ENCODE measurements around the gene NSUN6. TPM values are rescaled to one million over a fixed set of nuclear protein-coding genes. Genes with fewer than 3 reads are reported as not detected.

NSUN6 gene
- total and polyA plus RNA-seq, 4 donors = 16.3 to 47.6 (median 25.0) TPM

DNA sequence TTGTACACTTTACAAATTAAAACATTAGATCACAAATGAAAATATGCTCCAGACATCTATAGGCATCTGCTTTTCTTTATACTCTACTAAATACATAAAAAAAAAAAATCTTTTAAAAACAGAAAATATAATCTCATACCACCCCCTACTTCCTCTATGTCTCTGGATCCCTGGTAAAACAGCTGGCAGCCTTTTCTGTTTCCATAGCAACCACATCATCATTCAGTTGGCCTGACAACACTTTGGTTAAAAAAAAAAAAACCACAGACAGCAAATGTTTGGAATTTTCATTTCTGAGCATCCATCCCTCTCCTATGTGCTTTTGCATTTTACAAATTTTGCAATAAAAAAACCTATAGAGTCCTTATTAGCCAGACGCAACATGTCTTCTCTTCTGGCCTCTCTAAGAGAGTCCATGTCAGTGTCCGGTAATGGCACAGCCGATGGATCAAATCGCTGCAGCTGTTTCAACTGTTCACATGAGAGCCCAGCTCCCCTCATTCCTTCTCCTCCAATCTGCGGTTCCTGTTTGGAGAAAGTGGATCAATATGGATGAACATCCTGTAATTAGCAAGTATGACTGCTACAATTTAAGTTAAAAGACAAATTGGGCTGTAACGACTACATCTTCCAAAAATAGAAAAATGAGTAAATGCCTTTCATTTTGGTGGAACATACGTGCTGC lies 105.6 kb downstream of the NSUN6 start:
- DNase-seq (ENCODE audit: low spot score) = no peak
- no peaks in the 10 kb centered on the region for H3K4me1 ChIP-seq (ENCODE audit: control insufficient read depth in 4 of 4, insufficient read depth in 4 of 4, low read length in 3 of 4)
- peaks cover 11 to 62% (median 50%) of the 10 kb centered on the region in 4 donors for H3K36me3 ChIP-seq (ENCODE audit: control insufficient read depth in 4 of 4, insufficient read depth in 3 of 4, low read depth in 1 of 4, low read length in 3 of 4)
- H3K4me3 ChIP-seq (ENCODE audit: low read depth in 1 of 3, low read length in 3 of 3) = no peak overlapping the region
- no peak for TF ChIP-seq FOXA2 (IDR thresholded peaks at IDR 0.05)
- TF ChIP-seq YY1 (IDR thresholded peaks at IDR 0.05) = no peak
- no peaks in the 10 kb centered on the region for H3K27me3 ChIP-seq (ENCODE audit: control insufficient read depth in 4 of 4, insufficient read depth in 4 of 4, low read length in 3 of 4)
- H3K9ac ChIP-seq (ENCODE audit: low read depth in 1 of 2, low read length in 2 of 2) = no peak overlapping the region
- WGBS = 94% methylated on average over 7 of the region's 7 CpGs
- H3K9me3 ChIP-seq (ENCODE audit: control insufficient read depth in 4 of 4, low read length in 3 of 4) = no peaks in the 10 kb centered on the region
- no peak overlapping the region for H3K27ac ChIP-seq (ENCODE audit: low read depth in 1 of 2, low read length in 2 of 2)

DNA sequence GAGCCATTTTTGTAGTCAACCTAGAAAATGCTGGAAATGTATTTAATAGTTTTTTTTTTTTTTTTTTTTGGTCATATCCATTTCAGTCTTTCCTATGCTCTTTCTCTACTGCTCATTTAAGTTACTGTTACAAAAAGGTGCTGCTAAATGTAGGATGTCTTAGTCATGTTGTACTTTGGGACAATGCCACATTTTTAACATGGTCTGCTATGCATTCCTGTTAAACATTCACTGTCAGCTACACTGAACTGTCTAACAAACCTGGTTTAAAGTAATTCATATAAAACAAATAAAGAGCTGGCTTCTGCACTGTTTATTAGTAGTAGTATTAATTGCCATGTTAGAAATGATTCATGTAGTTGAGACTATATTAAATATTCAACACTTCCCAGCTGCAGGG lies 108.6 kb downstream of the NSUN6 start:
- Histone ChIP-seq H3K36me3 (ENCODE audit: control insufficient read depth in 4 of 4, insufficient read depth in 3 of 4, low read depth in 1 of 4, low read length in 3 of 4) (peaks cover 17 to 68% (median 56%) of the 10 kb centered on the region in 4 donors), H3K27ac (ENCODE audit: low read depth in 1 of 2, low read length in 2 of 2) (no peak overlapping the region), H3K27me3 (ENCODE audit: control insufficient read depth in 4 of 4, insufficient read depth in 4 of 4, low read length in 3 of 4) (no peaks in the 10 kb centered on the region), H3K9me3 (ENCODE audit: control insufficient read depth in 4 of 4, low read length in 3 of 4) (no peaks in the 10 kb centered on the region), H3K4me1 (ENCODE audit: control insufficient read depth in 4 of 4, insufficient read depth in 4 of 4, low read length in 3 of 4) (no peaks in the 10 kb centered on the region), H3K4me3 (ENCODE audit: low read depth in 1 of 3, low read length in 3 of 3) (no peak overlapping the region), H3K9ac (ENCODE audit: low read depth in 1 of 2, low read length in 2 of 2) (no peak overlapping the region)
- DNase-seq (ENCODE audit: low spot score) = no peak
- TF ChIP-seq, protein P1, sequence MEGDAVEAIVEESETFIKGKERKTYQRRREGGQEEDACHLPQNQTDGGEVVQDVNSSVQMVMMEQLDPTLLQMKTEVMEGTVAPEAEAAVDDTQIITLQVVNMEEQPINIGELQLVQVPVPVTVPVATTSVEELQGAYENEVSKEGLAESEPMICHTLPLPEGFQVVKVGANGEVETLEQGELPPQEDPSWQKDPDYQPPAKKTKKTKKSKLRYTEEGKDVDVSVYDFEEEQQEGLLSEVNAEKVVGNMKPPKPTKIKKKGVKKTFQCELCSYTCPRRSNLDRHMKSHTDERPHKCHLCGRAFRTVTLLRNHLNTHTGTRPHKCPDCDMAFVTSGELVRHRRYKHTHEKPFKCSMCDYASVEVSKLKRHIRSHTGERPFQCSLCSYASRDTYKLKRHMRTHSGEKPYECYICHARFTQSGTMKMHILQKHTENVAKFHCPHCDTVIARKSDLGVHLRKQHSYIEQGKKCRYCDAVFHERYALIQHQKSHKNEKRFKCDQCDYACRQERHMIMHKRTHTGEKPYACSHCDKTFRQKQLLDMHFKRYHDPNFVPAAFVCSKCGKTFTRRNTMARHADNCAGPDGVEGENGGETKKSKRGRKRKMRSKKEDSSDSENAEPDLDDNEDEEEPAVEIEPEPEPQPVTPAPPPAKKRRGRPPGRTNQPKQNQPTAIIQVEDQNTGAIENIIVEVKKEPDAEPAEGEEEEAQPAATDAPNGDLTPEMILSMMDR (IDR thresholded peaks at IDR 0.05; ENCODE audit: low read depth, low read length, missing input control) = no peak
- no peak for TF ChIP-seq RAD21 (IDR thresholded peaks at IDR 0.05)
- TF ChIP-seq, protein P2, sequence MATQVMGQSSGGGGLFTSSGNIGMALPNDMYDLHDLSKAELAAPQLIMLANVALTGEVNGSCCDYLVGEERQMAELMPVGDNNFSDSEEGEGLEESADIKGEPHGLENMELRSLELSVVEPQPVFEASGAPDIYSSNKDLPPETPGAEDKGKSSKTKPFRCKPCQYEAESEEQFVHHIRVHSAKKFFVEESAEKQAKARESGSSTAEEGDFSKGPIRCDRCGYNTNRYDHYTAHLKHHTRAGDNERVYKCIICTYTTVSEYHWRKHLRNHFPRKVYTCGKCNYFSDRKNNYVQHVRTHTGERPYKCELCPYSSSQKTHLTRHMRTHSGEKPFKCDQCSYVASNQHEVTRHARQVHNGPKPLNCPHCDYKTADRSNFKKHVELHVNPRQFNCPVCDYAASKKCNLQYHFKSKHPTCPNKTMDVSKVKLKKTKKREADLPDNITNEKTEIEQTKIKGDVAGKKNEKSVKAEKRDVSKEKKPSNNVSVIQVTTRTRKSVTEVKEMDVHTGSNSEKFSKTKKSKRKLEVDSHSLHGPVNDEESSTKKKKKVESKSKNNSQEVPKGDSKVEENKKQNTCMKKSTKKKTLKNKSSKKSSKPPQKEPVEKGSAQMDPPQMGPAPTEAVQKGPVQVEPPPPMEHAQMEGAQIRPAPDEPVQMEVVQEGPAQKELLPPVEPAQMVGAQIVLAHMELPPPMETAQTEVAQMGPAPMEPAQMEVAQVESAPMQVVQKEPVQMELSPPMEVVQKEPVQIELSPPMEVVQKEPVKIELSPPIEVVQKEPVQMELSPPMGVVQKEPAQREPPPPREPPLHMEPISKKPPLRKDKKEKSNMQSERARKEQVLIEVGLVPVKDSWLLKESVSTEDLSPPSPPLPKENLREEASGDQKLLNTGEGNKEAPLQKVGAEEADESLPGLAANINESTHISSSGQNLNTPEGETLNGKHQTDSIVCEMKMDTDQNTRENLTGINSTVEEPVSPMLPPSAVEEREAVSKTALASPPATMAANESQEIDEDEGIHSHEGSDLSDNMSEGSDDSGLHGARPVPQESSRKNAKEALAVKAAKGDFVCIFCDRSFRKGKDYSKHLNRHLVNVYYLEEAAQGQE (IDR thresholded peaks at IDR 0.05) = no peak
- TF ChIP-seq HNF4G (IDR thresholded peaks at IDR 0.05) = no peak
- no peak for TF ChIP-seq EGR1 (IDR thresholded peaks at IDR 0.05; ENCODE audit: low read depth in 2 of 2)
- no peak for TF ChIP-seq FOXA2 (IDR thresholded peaks at IDR 0.05)
- no peak for TF ChIP-seq YY1 (IDR thresholded peaks at IDR 0.05)
- TF ChIP-seq GABPA (IDR thresholded peaks at IDR 0.05 in 1 of 2, conservative IDR thresholded peaks at IDR 0.05 in 1 of 2) = no peak
- TF ChIP-seq FOXA1 (IDR thresholded peaks at IDR 0.05) = no peak

DNA sequence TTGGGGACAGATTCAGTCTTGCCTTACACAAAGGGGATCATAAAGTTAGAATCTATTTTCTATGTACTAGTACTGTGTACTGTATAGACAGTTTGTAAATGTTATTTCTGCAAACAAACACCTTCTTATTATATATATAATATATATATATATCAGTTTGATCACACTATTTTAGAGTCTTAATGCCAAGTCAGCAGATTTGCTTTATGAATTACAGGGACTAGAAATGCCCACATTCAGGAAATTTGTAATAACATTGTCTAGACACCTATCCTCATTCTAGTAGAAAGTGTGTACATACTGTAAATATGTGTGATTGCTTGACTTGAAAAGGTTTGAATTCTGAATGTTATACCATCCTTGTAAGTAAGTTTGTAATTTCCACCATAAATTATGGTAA lies 111.2 kb downstream of the NSUN6 start:
- TF ChIP-seq, protein P3, sequence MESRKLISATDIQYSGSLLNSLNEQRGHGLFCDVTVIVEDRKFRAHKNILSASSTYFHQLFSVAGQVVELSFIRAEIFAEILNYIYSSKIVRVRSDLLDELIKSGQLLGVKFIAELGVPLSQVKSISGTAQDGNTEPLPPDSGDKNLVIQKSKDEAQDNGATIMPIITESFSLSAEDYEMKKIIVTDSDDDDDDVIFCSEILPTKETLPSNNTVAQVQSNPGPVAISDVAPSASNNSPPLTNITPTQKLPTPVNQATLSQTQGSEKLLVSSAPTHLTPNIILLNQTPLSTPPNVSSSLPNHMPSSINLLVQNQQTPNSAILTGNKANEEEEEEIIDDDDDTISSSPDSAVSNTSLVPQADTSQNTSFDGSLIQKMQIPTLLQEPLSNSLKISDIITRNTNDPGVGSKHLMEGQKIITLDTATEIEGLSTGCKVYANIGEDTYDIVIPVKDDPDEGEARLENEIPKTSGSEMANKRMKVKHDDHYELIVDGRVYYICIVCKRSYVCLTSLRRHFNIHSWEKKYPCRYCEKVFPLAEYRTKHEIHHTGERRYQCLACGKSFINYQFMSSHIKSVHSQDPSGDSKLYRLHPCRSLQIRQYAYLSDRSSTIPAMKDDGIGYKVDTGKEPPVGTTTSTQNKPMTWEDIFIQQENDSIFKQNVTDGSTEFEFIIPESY (IDR thresholded peaks at IDR 0.05) = no peak
- no peaks in the 10 kb centered on the region for H3K9me3 ChIP-seq (ENCODE audit: control insufficient read depth in 4 of 4, low read length in 3 of 4)
- peaks cover 17 to 68% (median 51%) of the 10 kb centered on the region in 4 donors for H3K36me3 ChIP-seq (ENCODE audit: control insufficient read depth in 4 of 4, insufficient read depth in 3 of 4, low read depth in 1 of 4, low read length in 3 of 4)
- H3K27me3 ChIP-seq (ENCODE audit: control insufficient read depth in 4 of 4, insufficient read depth in 4 of 4, low read length in 3 of 4) = no peaks in the 10 kb centered on the region
- no peak overlapping the region for H3K4me3 ChIP-seq (ENCODE audit: low read depth in 1 of 3, low read length in 3 of 3)
- no peak overlapping the region for H3K9ac ChIP-seq (ENCODE audit: low read depth in 1 of 2, low read length in 2 of 2)
- no peaks in the 10 kb centered on the region for H3K4me1 ChIP-seq (ENCODE audit: control insufficient read depth in 4 of 4, insufficient read depth in 4 of 4, low read length in 3 of 4)
- H3K27ac ChIP-seq (ENCODE audit: low read depth in 1 of 2, low read length in 2 of 2) = no peak overlapping the region
- no peak for DNase-seq (ENCODE audit: low spot score)
